Keratinocyte (primary cell): Measurements from ENCODE around the gene LAMA1.

Source experiments
- CTCF ChIP-seq, 3 experiments: IDR thresholded peaks in 1 of 3; conservative IDR thresholded peaks in 1 of 3; optimal IDR thresholded peaks in 1 of 3; 2 replicates in 2 of 3; 3 replicates in 1 of 3; pipeline versions ENCODE3 to v1.5.1; 2011; ENCODE audit warnings: low read length in 3 of 3, mild to moderate bottlenecking in 3 of 3, moderate library complexity in 2 of 3, control low read depth in 1 of 3, inconsistent platforms in 1 of 3; ENCODE audit not compliant: insufficient read depth in 2 of 3; ENCODE audit errors: extremely low read depth in 1 of 3
- EZH2 ChIP-seq: IDR thresholded peaks from one replicate; pipeline ENCODE4 v1.6.1; 2012; ENCODE audit warnings: inconsistent platforms, mild to moderate bottlenecking, low read length, moderate library complexity

- TF ChIP-seq CTCF (optimal IDR thresholded peaks at IDR 0.05 in 1 of 3, IDR thresholded peaks at IDR 0.05 in 1 of 3, conservative IDR thresholded peaks at IDR 0.05 in 1 of 3; ENCODE audit: extremely low read depth in 1 of 3, insufficient read depth in 2 of 3, low read length in 3 of 3), result no peak
- TF ChIP-seq EZH2, result no peak
These were observed 46.0 kb downstream of the LAMA1 start for GRCh38 chr18:7071600-7071999.
